ENCODE data around the gene GPATCH2L. TPM values are rescaled to one million over a fixed set of nuclear protein-coding genes. Genes with fewer than 3 reads are reported as not detected.

Gene GPATCH2L
- polyA plus RNA-seq, 1 donor (not counting 4 experiments of a cell fraction or from before 2014, with no cell fraction given): 28.8 TPM

- dilution Hi-C loops (cut with MboI; ENCODE audit: extremely low pct_ligation_motif_present, low sequenced_read_pairs): no loop called here
- H3K9me3 ChIP-seq (ENCODE audit: control insufficient read depth, low read depth, low read length): no peaks in the 10 kb centered on the region
- H3K9me1 ChIP-seq (ENCODE audit: control insufficient read depth, extremely low read depth, insufficient read depth, low read length): no peaks in the 10 kb centered on the region
- H3K36me3 ChIP-seq (ENCODE audit: control insufficient read depth in 2 of 2, extremely low read depth in 1 of 2, insufficient read depth in 2 of 2, low read length in 2 of 2): no peaks in the 10 kb centered on the region
- no peaks in the 10 kb centered on the region for H3K79me2 ChIP-seq (ENCODE audit: control insufficient read depth, insufficient read depth, low read length)
- DNase-seq (ENCODE audit: low read depth, low spot score) (no peak), FAIRE-seq (no peak)
- no peaks in the 10 kb centered on the region for H4K20me1 ChIP-seq (ENCODE audit: control insufficient read depth, extremely low read depth, insufficient read depth, low read length)
- no peak overlapping the region for H3K4me3 ChIP-seq (ENCODE audit: control insufficient read depth in 2 of 3, extremely low read depth in 1 of 3, insufficient read depth in 2 of 3, low read depth in 1 of 3, low read length in 3 of 3)
- H3K27me3 ChIP-seq (ENCODE audit: control insufficient read depth, extremely low read depth, insufficient read depth, low read length): no peaks in the 10 kb centered on the region
- no peaks in the 10 kb centered on the region for H3K4me1 ChIP-seq (ENCODE audit: control insufficient read depth, extremely low read depth, insufficient read depth, low read length)
- no peak overlapping the region for H3K4me2 ChIP-seq (ENCODE audit: control insufficient read depth, extremely low read depth, insufficient read depth, low read depth, low read length)
- no peak overlapping the region for H3K9ac ChIP-seq (ENCODE audit: control insufficient read depth, extremely low read depth, insufficient read depth, low read length)
- TF ChIP-seq CTCF (optimal IDR thresholded peaks at IDR 0.05 in 1 of 3, IDR thresholded peaks at IDR 0.05 in 1 of 3, conservative IDR thresholded peaks at IDR 0.05 in 1 of 3; ENCODE audit: extremely low read depth in 1 of 3, insufficient read depth in 2 of 3, low read length in 3 of 3): no peak
- TF ChIP-seq EZH2 (IDR thresholded peaks at IDR 0.05; ENCODE audit: low read length): no peak
- H2AFZ ChIP-seq (ENCODE audit: control insufficient read depth, low read length): no peak overlapping the region
- no peak overlapping the region for H3K27ac ChIP-seq (ENCODE audit: control insufficient read depth, insufficient read depth, low read length)
Measured at GRCh38 chr14:76245097-76245496, 93.4 kb downstream of the GPATCH2L start.

DNA sequence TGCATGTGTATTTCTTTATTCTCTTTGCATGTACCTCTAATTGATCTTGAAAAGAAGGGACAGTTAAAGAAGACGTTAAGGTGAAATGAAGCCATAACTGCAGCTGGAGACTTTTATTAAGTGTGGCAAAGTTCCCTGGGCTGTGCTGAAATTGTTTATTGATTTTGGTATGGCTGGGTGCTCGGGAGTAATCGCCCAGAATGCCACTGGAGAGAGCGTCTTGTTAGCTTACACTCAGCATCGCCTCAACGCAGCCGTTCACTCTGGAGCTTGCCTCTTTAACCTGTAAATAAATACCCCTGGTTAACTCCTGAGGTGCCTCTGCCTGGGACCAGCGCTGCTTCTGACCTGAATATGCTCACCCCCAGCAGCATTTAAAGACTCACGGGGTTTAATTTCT, 98.6 kb downstream of the GPATCH2L start:
- dilution Hi-C loops (cut with MboI; ENCODE audit: extremely low pct_ligation_motif_present, low sequenced_read_pairs): no loop called here
- no peaks in the 10 kb centered on the region for H3K9me3 ChIP-seq (ENCODE audit: control insufficient read depth, low read depth, low read length)
- H3K4me2 ChIP-seq (ENCODE audit: control insufficient read depth, extremely low read depth, insufficient read depth, low read depth, low read length): no peak overlapping the region
- no peaks in the 10 kb centered on the region for H3K27me3 ChIP-seq (ENCODE audit: control insufficient read depth, extremely low read depth, insufficient read depth, low read length)
- DNase-seq (ENCODE audit: low read depth, low spot score) (no peak), FAIRE-seq (no peak)
- H3K4me3 ChIP-seq (ENCODE audit: control insufficient read depth in 2 of 3, extremely low read depth in 1 of 3, insufficient read depth in 2 of 3, low read depth in 1 of 3, low read length in 3 of 3): no peak overlapping the region
- TF ChIP-seq CTCF (optimal IDR thresholded peaks at IDR 0.05 in 1 of 3, IDR thresholded peaks at IDR 0.05 in 1 of 3, conservative IDR thresholded peaks at IDR 0.05 in 1 of 3; ENCODE audit: extremely low read depth in 1 of 3, insufficient read depth in 2 of 3, low read length in 3 of 3) (no peak), EZH2 (IDR thresholded peaks at IDR 0.05; ENCODE audit: low read length) (no peak)
- no peaks in the 10 kb centered on the region for H3K36me3 ChIP-seq (ENCODE audit: control insufficient read depth in 2 of 2, extremely low read depth in 1 of 2, insufficient read depth in 2 of 2, low read length in 2 of 2)
- no peaks in the 10 kb centered on the region for H3K79me2 ChIP-seq (ENCODE audit: control insufficient read depth, insufficient read depth, low read length)
- H3K9ac ChIP-seq (ENCODE audit: control insufficient read depth, extremely low read depth, insufficient read depth, low read length): no peak overlapping the region
- no peak overlapping the region for H3K27ac ChIP-seq (ENCODE audit: control insufficient read depth, insufficient read depth, low read length)
- H3K4me1 ChIP-seq (ENCODE audit: control insufficient read depth, extremely low read depth, insufficient read depth, low read length): no peaks in the 10 kb centered on the region
- no peak overlapping the region for H2AFZ ChIP-seq (ENCODE audit: control insufficient read depth, low read length)
- H3K9me1 ChIP-seq (ENCODE audit: control insufficient read depth, extremely low read depth, insufficient read depth, low read length): no peaks in the 10 kb centered on the region
- H4K20me1 ChIP-seq (ENCODE audit: control insufficient read depth, extremely low read depth, insufficient read depth, low read length): no peaks in the 10 kb centered on the region
